Amygdala (tissue), 56 donors: ENCODE data around the gene SLC35D1.
A peak's percentile ranks its signal among the peaks of the same experiment; 100 is the strongest.

Experiments used
- DNase-seq, 56 donors: peaks; one replicate each; lab custom pipeline; 2025; lab: John Stamatoyannopoulos, UW

SLC35D1 gene

GRCh38 chr1:67051196-67051595, 2.8 kb downstream of the SLC35D1 start:
- no peak for DNase-seq

DNA sequence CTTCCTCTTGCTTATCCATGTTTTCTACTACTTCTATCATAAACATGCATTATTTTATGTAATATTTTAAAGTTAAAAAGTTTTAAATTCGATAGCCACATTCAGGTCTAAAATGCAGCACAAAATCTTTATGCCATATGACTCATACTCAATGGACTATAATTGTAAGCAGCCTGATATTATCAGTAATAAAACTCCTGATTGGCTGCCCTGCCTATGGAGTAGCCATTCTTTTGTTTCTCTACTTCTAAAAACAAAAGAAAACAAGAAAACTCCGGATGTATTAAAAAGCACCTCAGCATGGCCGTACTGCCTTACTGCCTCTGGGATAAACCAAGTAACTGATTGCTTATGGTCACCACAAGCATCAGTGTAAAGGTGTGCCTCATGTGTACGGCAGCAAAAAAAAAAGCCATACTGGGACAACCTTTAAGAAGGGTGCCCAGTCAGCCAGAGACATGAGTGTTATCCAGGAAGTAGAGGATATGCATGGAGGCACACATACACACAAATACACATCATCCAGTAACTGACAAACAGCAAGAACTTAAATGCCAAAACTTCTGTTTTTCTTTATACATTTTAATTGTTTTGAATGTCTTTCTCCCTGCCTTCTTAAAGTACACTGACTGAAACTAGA, 9.2 kb downstream of the SLC35D1 start:
- no peak for DNase-seq

DNA sequence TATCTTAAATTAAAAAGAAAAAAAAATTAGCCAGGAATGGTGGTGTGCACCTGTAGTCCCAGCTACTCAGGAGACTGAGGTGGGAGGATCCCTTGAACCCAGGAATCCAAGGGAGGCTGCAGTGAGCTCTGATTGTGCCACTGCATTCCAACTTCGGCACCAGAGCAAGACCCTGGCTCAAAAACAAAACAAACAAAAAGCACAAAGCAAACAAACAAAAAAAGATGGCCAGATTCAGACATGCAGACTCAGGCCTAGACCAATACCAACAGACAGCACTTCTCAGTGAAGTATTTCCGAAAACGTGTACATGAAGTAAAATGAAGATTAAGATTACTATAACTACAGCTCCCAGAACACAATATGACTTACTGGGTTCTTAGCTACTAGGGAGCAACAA, 10.6 kb downstream of the SLC35D1 start:
- no peak for DNase-seq

GRCh38 chr1:67041841-67042503, 12.0 kb downstream of the SLC35D1 start:
- no peak for DNase-seq

- no peak for DNase-seq
Observed at GRCh38 chr1:67040405-67040804, 13.5 kb downstream of the SLC35D1 start.

DNA sequence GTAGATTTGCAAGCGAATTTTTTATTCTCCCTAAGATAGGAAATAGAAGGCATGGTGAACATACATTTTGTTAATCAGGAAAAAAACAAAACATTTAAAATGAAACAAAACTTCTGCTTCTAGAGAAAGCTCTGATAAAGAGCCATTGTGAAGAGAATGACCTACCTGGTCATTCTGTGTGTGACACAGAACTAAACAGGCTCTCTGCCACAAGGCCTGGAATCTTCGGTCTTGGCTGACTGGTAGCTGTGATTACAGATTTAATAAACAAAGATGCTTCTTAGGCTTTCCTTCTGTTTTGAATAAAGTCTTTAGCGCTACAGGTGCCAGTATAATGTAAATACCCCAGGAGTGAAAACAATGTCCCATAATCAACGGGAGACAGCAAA, 22.1 kb downstream of the SLC35D1 start:
- DNase-seq = no peak

DNA sequence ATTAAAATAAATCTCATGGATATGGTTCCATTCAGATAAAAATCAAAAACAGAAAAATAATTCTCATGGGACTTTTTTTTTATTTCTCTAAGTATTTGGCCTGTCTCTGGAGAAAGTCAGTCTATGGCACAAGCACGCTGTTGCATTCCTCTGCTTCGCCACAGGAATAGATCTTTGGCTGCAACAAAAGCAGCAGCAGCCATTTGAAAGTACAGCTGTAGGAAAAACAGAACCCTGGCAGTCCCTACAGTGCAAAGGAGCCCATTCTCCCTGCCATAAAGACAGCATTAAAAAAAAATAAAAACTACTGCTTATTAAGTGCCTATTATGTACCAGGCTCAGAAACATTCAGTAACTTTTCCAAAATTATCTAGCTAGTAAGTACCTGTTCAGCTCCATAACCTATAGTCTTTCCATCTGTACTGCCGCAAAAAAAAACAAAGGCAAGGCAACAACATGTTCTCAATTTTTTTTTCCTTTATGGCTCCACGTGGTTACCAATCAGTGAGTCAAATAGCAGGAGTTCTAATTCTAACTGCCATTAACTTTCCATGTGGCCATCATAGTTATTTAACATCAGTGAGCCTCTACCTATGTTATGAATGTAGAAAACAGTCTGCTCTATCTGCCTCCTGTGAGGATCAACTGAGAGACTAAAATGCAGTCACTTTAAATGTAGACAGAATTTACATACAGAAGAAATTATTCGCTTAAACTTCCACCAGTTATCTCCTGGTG, 22.7 kb downstream of the SLC35D1 start:
- DNase-seq = no peak

GRCh38 chr1:67029472-67029871, 24.5 kb downstream of the SLC35D1 start:
- DNase-seq = no peak

GRCh38 chr1:67020765-67021164, 33.2 kb downstream of the SLC35D1 start:
- no peak for DNase-seq

- DNase-seq = no peak
Observed at GRCh38 chr1:67020304-67020703, 33.6 kb downstream of the SLC35D1 start.

GRCh38 chr1:67019600-67020136, 34.3 kb downstream of the SLC35D1 start:
- peak in 10 of 56 donors; percentile 2 to 58 (median 21) for DNase-seq

DNA sequence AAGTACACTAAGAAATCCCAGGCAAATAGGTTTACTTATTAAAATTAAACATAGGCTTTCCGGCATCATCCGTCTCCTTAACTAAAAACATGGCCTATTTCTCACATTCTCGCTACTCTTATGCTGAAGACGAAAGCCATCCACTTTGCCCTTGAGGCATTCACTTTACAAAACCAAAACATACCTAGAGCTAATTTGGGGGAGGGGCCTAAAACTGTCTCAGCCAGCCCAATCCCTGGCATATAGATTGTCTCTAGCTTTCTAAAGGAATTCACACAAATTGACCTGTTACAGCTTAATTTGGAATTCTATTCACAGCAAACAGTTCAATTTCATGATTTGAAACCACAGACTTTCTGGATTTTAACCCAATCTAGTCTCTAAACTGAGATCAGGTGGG, 34.8 kb downstream of the SLC35D1 start:
- DNase-seq = no peak

GRCh38 chr1:67018574-67018973, 35.4 kb downstream of the SLC35D1 start:
- DNase-seq = no peak

DNA sequence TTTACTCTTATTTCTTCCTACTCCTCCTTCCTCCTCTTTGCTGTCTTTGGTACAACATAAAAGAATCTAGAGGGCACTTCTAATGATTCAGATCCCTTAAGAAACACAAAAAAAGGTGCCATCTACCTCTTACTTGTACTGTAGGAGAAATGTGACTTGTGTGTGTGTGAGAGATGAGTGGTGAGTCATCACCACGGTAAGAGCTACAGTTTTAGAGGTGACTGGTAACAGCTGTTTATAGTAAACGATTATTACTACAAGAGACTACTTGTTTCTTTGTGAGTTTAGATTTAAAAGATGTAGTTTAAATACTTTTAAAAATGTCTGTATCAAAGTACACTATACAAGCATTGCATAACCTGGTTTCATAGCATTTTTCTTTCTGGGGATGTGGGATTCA, 40.4 kb downstream of the SLC35D1 start:
- no peak for DNase-seq

DNA sequence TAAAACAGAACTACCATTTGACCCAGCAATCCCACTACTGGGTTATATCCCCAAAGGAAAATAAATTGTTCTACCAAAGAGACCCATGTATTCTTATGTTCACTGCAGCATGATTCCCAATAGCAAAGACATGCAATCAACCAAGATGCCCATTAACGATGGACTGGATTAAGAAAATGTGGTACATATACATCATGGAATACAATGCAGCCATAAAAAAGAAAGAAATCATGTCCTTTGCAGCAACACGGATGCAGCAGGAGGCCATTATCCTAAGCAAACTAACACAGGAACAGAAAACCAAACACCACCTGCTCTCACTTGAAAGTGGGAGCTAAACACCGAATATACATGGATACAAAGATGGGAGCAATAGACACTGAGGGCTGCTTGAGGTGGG, 44.2 kb downstream of the SLC35D1 start:
- no peak for DNase-seq

GRCh38 chr1:67005068-67005467, 48.9 kb downstream of the SLC35D1 start:
- DNase-seq = peak in 17 of 56 donors; percentile 2 to 46 (median 8)

DNA sequence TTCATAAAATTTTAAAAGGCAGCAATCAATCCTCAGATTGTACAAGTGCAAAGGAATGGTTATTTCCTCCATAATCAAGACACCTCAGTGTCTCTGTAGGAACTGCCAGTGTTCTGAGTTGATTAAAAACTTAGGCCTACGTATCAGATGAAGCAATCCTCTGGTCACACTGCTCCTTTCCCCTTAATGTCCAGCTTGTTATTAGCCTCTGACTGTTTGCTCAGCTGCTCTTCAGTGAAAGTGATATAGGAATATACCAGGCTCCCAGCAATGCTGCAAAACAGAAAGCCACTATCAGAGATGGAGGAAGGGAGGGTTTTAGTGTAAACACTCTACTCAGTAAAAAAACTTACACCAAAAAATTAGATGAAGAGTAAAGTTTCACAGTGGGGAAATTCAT, 49.8 kb downstream of the SLC35D1 start:
- DNase-seq = no peak

DNA sequence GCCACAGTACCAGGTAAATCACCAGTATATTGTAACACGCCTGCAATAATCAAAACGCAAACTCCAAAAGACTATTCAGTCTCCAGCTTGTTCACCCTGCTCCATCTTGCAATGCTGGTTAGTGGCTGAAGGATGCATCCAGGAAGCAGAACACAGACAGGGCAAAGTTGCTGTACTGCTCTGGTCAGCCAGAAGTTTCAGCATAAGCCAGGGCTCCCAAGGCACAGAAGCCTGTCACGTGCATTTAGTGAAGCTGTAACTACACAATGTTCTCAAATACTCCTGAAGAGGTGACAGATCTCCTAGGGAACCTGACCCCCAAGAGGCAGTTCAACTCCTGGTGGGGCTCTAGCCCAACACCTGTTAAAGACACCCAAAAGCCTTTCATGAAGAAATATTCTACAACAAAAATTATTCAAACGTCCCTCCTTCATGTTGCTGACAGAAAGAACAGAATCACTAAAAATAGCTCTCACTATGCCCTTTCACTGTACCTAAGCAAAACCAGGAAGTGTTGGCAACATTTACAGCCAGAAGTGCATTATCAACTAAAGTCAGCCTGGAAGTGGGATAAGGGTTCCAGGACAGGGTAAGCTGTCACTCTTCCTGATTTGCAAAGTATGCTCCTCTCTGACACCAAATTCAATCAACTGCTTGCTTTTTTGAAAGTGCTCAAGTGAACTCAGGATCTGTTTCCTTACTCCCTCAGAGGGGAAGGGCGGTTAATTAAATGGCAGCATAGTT, 52.1 kb downstream of the SLC35D1 start:
- no peak for DNase-seq

DNA sequence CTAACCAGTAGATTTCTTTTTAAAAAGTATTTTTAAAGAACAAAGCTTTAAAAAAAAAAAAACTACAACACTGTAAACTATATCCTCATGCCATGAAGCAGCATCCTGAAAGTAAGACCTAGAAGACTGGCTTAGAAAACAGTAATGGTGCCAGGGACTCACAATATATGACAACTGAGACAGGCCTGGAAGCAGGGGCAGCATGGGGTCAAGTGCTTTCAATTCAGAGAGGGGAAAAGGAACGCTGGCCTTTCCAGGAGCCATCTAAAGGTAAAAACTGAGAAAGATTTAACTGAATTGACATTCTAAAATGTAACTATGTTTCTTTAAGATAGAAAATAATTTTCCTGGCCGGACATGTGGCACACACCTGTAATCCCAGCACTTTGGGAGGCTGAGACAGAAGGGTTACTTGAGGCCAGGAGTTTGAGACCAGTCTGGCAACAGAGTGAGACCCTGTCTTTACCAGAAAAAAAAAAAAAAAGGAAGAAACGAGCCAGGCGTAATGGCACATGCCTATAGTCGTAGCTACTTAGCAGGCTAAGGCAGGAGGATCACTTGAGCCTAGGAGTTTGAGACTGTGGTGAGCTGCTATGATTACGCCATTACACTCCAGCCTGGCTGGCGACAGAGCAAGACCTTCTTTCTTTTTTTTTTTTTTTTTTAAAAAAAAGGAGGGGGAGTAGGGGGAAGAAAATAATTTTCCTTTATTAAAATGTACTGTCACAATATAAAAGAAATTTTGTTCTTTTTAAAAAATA, 54.1 kb downstream of the SLC35D1 start:
- no peak for DNase-seq

GRCh38 chr1:66998972-66999371, 55.0 kb downstream of the SLC35D1 start:
- DNase-seq = no peak
